Mammary epithelial cell (primary cell): ENCODE results near the gene MRFAP1.

ENCODE experiments used
- EZH2 ChIP-seq: IDR thresholded peaks from 2 replicates; pipeline ENCODE4 v1.6.1; 2012; ENCODE audit warnings: low read length, inconsistent platforms, borderline replicate concordance
- TF ChIP-seq, protein P1 (sequence below), 2 donors: IDR thresholded peaks in 1 of 2; conservative IDR thresholded peaks in 1 of 2; 2 replicates each; pipeline ENCODE4 v1.5.1; 2011 to 2012; ENCODE audit warnings: inconsistent platforms in 2 of 2, low read length in 2 of 2, mild to moderate bottlenecking in 2 of 2, control low read depth in 1 of 2, low read depth in 1 of 2; ENCODE audit not compliant: insufficient read depth in 1 of 2; ENCODE audit errors: extremely low read depth in 1 of 2

DNA sequence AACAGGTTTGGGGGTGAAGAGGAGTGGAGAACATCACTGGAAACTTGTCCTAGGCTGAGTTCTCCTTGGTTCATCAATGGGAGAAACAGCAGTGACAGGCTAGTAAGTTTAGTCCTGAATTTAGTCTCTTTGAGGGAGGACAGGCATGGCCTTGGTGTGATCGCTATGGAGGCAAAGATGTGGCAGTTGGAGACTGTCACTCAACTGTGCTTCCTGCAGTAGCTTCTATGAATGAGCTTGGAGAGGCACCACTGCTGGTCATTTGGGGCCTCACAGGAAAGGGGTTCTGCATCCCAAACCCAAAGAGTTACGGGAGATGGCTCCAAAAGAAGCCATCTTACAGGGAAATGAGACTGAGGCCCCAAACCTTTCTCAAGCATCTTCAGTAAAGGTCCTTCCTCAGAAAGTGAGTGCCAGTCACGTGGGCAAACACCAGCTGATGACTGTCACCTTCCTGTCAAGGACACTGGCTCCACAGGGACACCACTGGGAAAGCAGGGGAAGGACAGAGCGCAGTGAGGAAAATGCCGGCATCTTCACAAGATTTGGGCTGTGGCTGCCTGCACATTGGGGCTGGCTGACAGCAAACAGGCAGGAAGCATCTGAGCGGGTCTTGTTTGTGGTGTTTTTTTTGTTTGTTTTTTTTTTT is 7.2 kb downstream of the MRFAP1 start:
- TF ChIP-seq, protein P1, sequence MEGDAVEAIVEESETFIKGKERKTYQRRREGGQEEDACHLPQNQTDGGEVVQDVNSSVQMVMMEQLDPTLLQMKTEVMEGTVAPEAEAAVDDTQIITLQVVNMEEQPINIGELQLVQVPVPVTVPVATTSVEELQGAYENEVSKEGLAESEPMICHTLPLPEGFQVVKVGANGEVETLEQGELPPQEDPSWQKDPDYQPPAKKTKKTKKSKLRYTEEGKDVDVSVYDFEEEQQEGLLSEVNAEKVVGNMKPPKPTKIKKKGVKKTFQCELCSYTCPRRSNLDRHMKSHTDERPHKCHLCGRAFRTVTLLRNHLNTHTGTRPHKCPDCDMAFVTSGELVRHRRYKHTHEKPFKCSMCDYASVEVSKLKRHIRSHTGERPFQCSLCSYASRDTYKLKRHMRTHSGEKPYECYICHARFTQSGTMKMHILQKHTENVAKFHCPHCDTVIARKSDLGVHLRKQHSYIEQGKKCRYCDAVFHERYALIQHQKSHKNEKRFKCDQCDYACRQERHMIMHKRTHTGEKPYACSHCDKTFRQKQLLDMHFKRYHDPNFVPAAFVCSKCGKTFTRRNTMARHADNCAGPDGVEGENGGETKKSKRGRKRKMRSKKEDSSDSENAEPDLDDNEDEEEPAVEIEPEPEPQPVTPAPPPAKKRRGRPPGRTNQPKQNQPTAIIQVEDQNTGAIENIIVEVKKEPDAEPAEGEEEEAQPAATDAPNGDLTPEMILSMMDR (conservative IDR thresholded peaks at IDR 0.05 in 1 of 2, IDR thresholded peaks at IDR 0.05 in 1 of 2; ENCODE audit: extremely low read depth in 1 of 2, insufficient read depth in 1 of 2, low read depth in 1 of 2, low read length in 2 of 2): no peak
- TF ChIP-seq EZH2: no peak
